ENCODE measurements around the gene LTBP3. TPM values are rescaled to one million over a fixed set of nuclear protein-coding genes. Genes with fewer than 3 reads are reported as not detected.

The LTBP3 gene
- total and polyA plus RNA-seq, 2 of the 13 experiments (the other 11 are each of a cell fraction or from before 2014, with no cell fraction given), result 12.2 to 68.1 TPM

DNA sequence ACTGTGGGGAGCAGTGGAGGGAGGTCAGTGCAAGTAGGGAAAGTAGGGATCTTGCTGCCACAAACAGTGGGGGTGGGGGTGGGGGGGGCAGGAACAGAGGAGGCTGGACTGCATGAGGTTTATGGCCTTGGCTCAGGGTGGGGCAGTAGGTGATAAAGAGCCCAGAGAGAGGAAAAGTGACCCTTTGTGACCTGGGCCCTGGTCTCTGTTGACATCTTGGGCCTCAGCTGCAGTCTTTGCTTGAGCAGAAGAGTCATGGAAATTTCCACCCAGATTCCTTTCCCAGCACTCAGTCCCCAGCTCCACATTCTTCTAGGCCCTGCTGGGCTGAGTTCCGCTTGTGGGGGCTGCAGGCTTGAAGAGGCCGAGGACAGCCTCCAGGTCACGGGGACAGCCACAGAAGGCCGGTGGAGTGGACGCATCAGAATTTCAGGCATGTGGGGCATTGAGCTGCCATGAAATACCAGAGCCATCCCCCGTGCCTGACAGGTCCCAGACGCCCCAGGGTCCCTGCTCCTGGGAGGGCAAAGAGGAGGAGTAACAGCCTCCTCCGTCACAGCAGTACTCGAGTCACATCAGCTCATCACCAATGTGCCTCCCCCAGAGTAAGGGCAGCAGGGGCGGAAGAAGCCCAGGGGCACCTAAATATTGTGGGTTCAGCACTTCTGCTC is 69.0 kb downstream of the LTBP3 start (continued):
- TF ChIP-seq, protein P1, sequence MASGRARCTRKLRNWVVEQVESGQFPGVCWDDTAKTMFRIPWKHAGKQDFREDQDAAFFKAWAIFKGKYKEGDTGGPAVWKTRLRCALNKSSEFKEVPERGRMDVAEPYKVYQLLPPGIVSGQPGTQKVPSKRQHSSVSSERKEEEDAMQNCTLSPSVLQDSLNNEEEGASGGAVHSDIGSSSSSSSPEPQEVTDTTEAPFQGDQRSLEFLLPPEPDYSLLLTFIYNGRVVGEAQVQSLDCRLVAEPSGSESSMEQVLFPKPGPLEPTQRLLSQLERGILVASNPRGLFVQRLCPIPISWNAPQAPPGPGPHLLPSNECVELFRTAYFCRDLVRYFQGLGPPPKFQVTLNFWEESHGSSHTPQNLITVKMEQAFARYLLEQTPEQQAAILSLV (CRISPR knock-in tag; IDR thresholded peaks at IDR 0.05; ENCODE audit: borderline replicate concordance), result no peak
- no peak for TF ChIP-seq ZNF777 (CRISPR knock-in tag; IDR thresholded peaks at IDR 0.05)
- peak; percentile 33 for TF ChIP-seq SKI (IDR thresholded peaks at IDR 0.05; ENCODE audit: partially characterized antibody)
- TF ChIP-seq ZFP82 (CRISPR knock-in tag; IDR thresholded peaks at IDR 0.05; ENCODE audit: borderline replicate concordance), result no peak
- TF ChIP-seq, protein P2, sequence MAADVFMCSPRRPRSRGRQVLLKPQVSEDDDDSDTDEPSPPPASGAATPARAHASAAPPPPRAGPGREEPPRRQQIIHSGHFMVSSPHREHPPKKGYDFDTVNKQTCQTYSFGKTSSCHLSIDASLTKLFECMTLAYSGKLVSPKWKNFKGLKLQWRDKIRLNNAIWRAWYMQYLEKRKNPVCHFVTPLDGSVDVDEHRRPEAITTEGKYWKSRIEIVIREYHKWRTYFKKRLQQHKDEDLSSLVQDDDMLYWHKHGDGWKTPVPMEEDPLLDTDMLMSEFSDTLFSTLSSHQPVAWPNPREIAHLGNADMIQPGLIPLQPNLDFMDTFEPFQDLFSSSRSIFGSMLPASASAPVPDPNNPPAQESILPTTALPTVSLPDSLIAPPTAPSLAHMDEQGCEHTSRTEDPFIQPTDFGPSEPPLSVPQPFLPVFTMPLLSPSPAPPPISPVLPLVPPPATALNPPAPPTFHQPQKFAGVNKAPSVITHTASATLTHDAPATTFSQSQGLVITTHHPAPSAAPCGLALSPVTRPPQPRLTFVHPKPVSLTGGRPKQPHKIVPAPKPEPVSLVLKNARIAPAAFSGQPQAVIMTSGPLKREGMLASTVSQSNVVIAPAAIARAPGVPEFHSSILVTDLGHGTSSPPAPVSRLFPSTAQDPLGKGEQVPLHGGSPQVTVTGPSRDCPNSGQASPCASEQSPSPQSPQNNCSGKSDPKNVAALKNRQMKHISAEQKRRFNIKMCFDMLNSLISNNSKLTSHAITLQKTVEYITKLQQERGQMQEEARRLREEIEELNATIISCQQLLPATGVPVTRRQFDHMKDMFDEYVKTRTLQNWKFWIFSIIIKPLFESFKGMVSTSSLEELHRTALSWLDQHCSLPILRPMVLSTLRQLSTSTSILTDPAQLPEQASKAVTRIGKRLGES (CRISPR knock-in tag; IDR thresholded peaks at IDR 0.05; ENCODE audit: borderline replicate concordance), result no peak
- TF ChIP-seq NONO (IDR thresholded peaks at IDR 0.05), result no peak
- TF ChIP-seq NONO (CRISPR knock-in tag; conservative IDR thresholded peaks at IDR 0.05), result 0 out of 2 replicates have a peak, but pooled peaks have one; percentile 8
- TF ChIP-seq, protein P3, sequence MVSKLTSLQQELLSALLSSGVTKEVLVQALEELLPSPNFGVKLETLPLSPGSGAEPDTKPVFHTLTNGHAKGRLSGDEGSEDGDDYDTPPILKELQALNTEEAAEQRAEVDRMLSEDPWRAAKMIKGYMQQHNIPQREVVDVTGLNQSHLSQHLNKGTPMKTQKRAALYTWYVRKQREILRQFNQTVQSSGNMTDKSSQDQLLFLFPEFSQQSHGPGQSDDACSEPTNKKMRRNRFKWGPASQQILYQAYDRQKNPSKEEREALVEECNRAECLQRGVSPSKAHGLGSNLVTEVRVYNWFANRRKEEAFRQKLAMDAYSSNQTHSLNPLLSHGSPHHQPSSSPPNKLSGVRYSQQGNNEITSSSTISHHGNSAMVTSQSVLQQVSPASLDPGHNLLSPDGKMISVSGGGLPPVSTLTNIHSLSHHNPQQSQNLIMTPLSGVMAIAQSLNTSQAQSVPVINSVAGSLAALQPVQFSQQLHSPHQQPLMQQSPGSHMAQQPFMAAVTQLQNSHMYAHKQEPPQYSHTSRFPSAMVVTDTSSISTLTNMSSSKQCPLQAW (CRISPR knock-in tag; IDR thresholded peaks at IDR 0.05), result 0 out of 2 replicates have a peak, but pooled peaks have one; percentile 43
- TF ChIP-seq, protein P4, sequence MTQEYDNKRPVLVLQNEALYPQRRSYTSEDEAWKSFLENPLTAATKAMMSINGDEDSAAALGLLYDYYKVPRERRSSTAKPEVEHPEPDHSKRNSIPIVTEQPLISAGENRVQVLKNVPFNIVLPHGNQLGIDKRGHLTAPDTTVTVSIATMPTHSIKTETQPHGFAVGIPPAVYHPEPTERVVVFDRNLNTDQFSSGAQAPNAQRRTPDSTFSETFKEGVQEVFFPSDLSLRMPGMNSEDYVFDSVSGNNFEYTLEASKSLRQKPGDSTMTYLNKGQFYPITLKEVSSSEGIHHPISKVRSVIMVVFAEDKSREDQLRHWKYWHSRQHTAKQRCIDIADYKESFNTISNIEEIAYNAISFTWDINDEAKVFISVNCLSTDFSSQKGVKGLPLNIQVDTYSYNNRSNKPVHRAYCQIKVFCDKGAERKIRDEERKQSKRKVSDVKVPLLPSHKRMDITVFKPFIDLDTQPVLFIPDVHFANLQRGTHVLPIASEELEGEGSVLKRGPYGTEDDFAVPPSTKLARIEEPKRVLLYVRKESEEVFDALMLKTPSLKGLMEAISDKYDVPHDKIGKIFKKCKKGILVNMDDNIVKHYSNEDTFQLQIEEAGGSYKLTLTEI (CRISPR knock-in tag; conservative IDR thresholded peaks at IDR 0.05), result no peak
- TF ChIP-seq, protein P5, sequence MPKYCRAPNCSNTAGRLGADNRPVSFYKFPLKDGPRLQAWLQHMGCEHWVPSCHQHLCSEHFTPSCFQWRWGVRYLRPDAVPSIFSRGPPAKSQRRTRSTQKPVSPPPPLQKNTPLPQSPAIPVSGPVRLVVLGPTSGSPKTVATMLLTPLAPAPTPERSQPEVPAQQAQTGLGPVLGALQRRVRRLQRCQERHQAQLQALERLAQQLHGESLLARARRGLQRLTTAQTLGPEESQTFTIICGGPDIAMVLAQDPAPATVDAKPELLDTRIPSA (CRISPR knock-in tag; IDR thresholded peaks at IDR 0.05; ENCODE audit: borderline replicate concordance), result no peak
- no peak for TF ChIP-seq ZNF841 (CRISPR knock-in tag; IDR thresholded peaks at IDR 0.05; ENCODE audit: borderline replicate concordance)
- peak; percentile 45; the same call in 1 of the 2 replicates for TF ChIP-seq TBX2 (CRISPR knock-in tag; IDR thresholded peaks at IDR 0.05; ENCODE audit: borderline replicate concordance)
- TF ChIP-seq ZNF260 (CRISPR knock-in tag; IDR thresholded peaks at IDR 0.05; ENCODE audit: borderline replicate concordance, low read depth), result no peak
- no peak for TF ChIP-seq SMARCC2 (IDR thresholded peaks at IDR 0.05)
- TF ChIP-seq ATM (IDR thresholded peaks at IDR 0.05; ENCODE audit: borderline replicate concordance), result no peak
- no peak for TF ChIP-seq ZNF317 (CRISPR knock-in tag; IDR thresholded peaks at IDR 0.05)
- no peak for TF ChIP-seq ZNF546 (CRISPR knock-in tag; conservative IDR thresholded peaks at IDR 0.05)
- TF ChIP-seq RARG (CRISPR knock-in tag; IDR thresholded peaks at IDR 0.05; ENCODE audit: low read depth), result no peak
- no peak for TF ChIP-seq AKAP8 (CRISPR knock-in tag; IDR thresholded peaks at IDR 0.05)
- TF ChIP-seq SP5 (CRISPR knock-in tag; IDR thresholded peaks at IDR 0.05; ENCODE audit: borderline replicate concordance, low read depth), result no peak
- TF ChIP-seq, protein P6, sequence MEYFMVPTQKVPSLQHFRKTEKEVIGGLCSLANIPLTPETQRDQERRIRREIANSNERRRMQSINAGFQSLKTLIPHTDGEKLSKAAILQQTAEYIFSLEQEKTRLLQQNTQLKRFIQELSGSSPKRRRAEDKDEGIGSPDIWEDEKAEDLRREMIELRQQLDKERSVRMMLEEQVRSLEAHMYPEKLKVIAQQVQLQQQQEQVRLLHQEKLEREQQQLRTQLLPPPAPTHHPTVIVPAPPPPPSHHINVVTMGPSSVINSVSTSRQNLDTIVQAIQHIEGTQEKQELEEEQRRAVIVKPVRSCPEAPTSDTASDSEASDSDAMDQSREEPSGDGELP (IDR thresholded peaks at IDR 0.05; ENCODE audit: borderline replicate concordance, low read depth), result no peak
